Cortex of kidney (tissue), 1 donor: ENCODE measurements around the gene ENTPD2.

Source experiments
- DNase-seq: peaks from one replicate; lab custom pipeline; 2025; lab: John Stamatoyannopoulos, UW

ENTPD2 gene

GRCh38 chr9:137030006-137030405 lies 23.9 kb downstream of the ENTPD2 start:
- no peak for DNase-seq

DNA sequence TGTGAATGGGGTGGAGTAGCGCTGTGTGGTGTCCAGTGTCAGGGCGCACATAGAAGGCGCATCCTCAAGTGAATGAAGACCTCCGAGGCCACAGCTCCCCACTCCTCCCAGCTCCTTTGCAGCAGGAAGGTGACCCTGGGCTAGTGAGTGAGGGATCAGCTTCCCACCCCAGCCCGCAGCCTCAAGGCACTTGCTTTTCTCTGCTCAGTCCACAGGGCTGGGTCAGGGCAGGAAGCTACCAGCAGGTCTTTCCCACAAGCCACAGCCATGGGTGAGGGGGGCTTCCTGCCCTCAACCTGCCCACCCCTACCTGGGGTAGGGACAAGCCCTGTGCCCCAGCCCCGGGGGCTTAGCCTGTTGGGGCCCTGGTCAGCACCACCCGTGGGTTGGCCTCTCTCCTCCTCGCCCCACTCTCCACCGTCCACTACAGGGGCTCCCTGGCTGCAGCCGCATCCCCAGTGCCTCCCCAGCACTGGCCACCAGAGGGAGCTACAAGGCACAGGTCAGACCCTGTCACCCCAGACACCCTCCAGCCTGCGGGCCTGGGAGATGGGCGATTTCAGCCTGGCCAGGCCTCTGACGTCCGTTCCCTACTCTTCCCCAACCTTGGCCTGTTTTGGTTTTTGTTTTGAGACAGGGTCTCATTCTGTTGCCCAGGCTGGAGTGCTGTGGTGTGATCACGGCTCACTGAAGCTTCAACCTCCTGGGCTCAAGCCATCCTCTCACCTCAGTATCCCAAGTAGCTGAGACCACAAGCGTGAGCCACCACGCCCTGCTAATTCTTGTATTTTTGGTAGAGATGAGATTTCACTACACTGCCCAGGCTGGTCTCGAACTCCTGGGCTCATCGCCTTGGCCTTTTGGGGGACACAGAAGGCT lies 24.6 kb downstream of the ENTPD2 start:
- DNase-seq, result no peak

DNA sequence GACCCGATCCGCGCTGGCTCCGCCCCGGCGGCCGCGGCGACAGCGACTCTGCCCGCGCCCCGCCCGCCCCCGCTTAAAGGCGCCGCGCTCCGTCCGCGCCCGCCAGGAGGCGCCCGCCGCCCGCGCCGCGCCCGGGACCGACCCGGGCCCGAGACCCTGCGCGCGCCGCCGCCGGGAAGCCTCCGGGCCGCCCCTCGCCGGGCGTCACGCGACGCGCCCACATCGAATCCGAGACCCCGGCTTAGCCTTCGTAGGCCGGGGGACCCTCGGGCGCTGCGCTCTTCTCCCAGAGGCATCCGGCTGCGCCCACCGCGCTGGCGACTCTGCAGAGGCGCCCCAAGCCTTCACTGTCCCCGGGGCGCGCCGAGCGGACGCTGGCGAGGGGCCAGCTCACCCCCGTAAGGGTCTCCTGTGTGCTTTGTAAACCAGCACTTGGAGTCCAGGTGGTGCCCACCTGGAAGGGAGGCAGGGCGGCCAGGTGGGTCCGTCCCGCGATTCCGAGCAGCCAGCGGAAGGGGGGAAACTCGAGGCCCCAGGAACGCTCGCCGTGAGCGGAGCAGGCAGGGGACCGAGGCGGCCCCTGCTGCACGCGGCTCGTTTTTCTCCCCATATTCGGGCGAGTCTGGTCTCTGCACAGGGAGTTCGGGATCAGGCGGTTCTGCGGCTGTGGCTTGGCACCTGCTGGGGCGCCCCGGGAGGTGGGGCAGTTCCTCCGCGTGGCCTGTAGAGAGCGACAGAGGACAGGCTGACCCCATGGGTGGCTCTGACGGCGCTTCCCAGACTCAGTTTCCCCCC lies 25.4 kb downstream of the ENTPD2 start:
- no peak for DNase-seq

- no peak for DNase-seq
These were observed 26.2 kb downstream of the ENTPD2 start, which contains the start of gene ABCA2 for GRCh38 chr9:137027369-137028262. ABCA2 (minus strand) TSS chr9:137028237; CDS start chr9:137028140, 97 bp downstream.

DNA sequence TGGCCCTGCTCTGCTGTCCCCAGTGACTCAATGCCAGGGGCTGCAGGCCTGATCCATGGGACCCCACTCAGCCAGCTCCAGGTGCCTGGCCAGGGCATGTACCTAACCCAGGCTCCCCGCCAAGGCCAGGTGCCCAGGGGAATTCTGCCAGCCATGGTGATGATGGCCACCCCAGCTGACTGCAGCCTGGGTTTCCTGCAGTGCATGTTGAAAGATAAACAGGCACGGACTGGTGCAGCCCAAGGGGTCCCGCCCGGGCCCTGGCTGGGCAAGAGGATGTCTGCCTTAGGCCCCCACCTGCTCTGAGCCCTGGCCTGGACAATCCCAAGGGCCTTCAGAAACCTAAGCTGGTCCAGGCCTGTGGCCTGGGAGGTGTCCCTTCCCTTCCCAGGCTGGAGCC lies 27.0 kb downstream of the ENTPD2 start:
- no peak for DNase-seq

- DNase-seq, result no peak
These were observed 27.5 kb downstream of the ENTPD2 start for GRCh38 chr9:137026384-137026783.

GRCh38 chr9:137025517-137025966 lies 28.3 kb downstream of the ENTPD2 start:
- DNase-seq, result no peak

DNA sequence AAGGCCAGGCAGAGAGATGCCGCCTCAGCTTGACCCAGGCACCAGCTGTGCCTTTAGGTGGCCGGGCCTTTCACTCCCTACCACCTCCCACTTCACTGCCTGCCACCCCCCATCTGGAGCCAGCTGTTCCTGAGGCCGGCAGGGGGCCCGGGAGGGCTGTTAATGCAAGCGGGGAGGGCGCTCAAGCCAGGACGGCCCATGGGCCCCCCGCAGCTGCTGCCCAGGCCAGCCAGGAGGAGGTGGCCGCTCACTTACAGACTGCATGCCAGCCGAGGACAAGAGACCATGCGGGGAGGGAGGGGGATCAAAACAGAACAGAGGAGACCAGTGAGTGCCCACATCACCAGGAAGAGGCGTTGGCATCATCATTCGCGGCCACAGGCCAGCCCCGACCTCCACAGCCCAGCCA lies 30.3 kb downstream of the ENTPD2 start:
- DNase-seq, result no peak

DNA sequence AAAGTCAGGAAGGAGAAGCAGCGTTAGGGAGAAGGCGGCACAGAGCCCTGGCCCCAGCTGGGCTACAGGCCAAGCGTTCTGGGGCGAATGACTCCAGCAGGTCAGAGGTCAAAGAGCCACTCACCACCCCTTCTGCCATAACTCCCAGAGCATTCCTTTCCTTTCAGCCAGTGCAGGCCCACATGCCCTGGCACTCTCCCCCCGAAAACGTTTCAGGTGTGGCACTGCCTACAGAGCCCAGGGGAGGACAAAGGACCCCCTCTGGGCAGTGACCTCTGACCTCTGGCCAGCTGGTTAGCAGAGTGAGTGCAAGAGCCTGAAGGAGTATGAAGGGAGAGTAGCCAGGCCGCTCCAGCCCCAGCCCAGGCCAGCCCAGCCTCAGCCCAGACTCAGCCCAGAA lies 30.7 kb downstream of the ENTPD2 start:
- DNase-seq, result no peak

GRCh38 chr9:137022662-137023008 lies 31.2 kb downstream of the ENTPD2 start:
- DNase-seq, result no peak

DNA sequence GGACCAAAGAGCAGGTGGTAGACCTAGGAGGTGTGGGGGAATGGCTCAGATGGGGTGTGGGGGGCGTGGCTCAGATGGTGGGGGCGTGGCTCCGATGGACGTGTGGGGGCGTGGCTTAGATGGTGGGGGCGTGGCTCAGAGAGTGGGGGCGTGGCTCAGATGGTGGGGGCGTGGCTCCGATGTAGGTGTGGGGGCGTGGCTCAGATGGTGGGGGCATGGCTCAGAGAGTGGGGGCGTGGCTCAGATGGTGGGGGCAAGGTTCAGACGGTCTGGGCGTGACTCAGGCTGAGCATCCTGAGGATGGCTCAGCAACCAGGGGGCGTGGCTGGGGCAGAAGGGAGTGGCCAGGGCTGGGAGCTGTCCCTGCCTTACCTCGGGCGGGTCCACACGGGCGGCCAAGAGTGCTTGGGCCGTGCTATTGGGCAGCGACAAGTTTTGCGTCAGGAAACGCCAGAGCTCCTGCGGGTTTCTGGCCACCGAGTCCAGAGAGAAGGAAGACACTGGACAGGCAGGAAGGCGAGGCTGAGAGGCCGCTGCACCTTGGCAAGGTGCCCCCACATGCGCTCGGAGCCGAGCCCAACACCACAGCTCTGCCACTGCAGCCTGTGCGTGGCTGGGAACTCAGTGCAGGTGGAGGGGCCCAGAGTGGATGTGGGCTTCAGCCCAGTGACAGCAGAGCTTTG lies 31.7 kb downstream of the ENTPD2 start:
- DNase-seq, result no peak

DNA sequence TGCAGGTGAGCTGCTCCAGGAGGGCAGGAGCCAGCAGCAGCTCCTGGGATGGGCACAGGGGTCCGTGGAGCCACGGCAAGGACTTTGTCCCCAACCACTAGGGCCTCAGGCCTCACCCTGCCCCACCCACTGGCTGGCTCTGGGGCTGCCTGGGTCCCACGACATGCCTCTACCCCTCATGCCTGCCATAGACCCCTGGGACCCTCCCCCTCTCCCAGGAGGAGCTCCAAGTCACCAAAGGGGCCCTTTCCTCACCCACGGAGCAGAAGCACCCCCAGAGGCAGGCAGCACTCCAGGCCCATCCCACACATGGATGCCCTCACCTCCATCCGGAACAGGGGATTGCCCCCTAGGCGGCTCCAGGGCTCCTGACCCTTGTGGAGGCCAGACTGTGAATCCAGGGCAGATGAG lies 32.3 kb downstream of the ENTPD2 start:
- DNase-seq, result no peak

DNA sequence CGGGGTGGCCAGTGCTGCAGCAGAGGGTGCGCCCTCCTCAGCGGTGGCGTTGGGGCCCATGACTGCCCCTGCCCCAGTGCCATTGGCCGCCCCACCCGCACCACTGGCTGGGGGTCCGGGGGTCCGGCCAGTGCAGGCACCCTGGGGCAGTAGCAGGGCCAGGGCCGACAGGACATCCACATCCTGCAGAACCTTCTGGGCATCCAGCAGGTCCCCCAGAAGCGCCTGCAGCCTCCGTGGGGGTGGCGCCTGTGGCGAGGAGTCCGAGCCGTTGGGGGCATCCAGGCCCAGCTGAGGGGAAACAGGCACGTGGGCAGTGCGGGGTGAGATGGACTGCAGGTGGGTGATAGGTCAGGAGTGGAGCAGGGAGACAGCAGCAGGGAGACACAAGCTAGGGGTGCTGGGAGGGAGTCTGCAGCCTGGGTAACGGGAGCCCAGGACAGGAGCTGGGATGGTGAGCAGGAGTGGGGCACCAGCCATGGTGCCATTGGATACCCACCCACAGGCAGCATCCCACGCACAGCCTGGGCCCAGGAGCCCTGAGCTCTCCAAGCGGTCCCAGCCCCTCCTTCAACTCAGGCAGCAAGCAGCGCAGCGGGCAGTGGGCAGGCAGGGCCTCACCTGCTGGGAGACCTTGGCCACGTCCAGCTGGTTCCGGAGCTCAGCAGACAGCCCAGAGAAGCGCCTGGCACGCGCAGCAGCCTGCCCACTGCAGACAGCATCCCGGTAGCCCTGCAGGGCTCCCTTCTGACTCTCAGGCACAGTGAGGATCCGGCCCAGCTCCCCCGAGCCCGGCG lies 32.9 kb downstream of the ENTPD2 start:
- no peak for DNase-seq

GRCh38 chr9:137019891-137020683 lies 33.8 kb downstream of the ENTPD2 start:
- no peak for DNase-seq

DNA sequence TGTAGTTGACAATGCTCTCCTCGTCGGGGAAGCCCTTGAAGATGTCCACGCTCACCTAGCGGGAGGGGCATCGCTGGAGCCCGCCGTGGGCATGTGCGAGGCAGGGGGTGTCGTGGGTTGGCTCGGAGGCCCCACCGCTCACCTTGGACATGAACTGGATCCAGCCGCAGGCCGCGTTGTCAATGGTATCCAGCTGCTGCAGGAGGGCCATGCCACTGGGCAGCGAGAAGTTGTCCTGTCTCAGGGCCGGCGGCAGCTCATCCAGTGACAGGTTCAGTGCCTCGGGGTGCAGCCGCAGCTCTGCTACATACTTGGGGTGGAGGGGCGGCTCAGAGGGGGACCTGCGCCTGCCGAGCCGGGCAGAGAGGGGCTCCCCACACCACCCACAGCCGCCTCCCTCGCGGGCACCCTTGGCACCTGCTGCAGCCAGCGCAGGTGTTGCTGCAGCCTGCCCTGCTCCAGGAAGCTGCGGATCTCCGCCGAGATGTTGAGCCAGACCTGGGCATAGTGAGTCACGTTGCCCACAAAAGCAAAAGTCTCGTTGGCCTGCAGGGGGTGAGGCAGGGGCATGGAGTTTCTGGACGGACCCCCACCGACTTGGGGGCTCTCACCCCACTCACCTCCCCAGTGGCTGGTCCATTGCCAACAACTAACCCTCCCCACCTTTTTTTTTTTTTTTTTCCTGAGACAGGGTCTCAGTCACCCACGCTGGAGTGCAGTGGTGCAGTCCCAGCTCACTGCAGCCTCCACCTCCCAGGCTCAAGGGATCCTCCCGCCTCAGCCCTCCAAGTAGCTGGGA lies 34.9 kb downstream of the ENTPD2 start:
- DNase-seq, result no peak

GRCh38 chr9:137017791-137018497 lies 35.9 kb downstream of the ENTPD2 start:
- no peak for DNase-seq

GRCh38 chr9:137017071-137017470 lies 36.8 kb downstream of the ENTPD2 start:
- no peak for DNase-seq

DNA sequence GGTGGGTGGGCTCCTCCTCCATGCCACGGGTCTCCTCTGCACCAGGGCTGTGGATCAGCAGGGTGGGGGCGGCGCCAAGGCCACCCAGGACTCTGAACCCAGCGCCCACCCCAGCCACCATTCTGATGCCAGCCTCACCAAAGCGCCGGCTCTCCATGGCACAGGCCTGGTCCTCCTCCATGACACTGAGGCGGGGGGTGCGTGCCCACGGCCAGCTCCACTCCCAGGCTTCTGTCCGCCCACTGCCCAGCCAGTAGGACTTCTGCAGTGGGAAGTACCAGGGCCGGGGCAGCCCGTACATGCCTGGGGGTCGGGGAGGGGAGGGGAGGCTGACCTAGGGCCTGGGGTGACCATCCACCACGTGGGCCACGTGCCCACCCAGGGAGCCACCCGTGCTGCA lies 37.4 kb downstream of the ENTPD2 start:
- no peak for DNase-seq
